RWPE2 (cell line): Measurements from ENCODE around the gene OCA2.

ENCODE experiments used
- ATAC-seq: fragments of 200-7000 bp; cut with Tn5 transposase; 3 replicates; pipeline ENCODE4 v1.9.1; 2021; ENCODE audit warnings: low read depth
- DNase-seq: peaks from one replicate; pipeline ENCODE4 v3.0.0-alpha.2; 2020; ENCODE audit warnings: low spot score
- H3K27ac ChIP-seq: fragments of 450-650 bp; 2 replicates; pipeline ENCODE4 v1.5.1; 2017; ENCODE audit warnings: mild to moderate bottlenecking; ENCODE audit not compliant: poor library complexity, severe bottlenecking
- H3K27me3 ChIP-seq: fragments of 250-450 bp; sonication (Bioruptor Pico); 2 replicates; pipeline ENCODE4 v1.5.1; 2021; ENCODE audit warnings: mild to moderate bottlenecking, moderate library complexity; ENCODE audit not compliant: insufficient read depth, poor library complexity, severe bottlenecking
- H3K36me3 ChIP-seq: fragments of 250-450 bp; sonication (Bioruptor Pico); 2 replicates; pipeline ENCODE4 v1.5.1; 2020; ENCODE audit warnings: low read depth, mild to moderate bottlenecking, moderate library complexity
- H3K4me1 ChIP-seq: fragments of 250-450 bp; sonication (Bioruptor Pico); 2 replicates; pipeline ENCODE4 v1.5.1; 2021; ENCODE audit warnings: mild to moderate bottlenecking, moderate library complexity; ENCODE audit not compliant: insufficient read depth, poor library complexity, severe bottlenecking
- H3K4me3 ChIP-seq: fragments of 250-450 bp; sonication (Bioruptor Pico); 2 replicates; pipeline ENCODE4 v1.5.1; 2021; ENCODE audit warnings: mild to moderate bottlenecking, moderate library complexity; ENCODE audit not compliant: severe bottlenecking
- H3K9me3 ChIP-seq: fragments of 250-450 bp; sonication (Bioruptor Pico); 2 replicates; pipeline ENCODE4 v1.5.1; 2021; ENCODE audit warnings: mild to moderate bottlenecking, moderate library complexity; ENCODE audit not compliant: severe bottlenecking
- TF ChIP-seq, protein P1 (sequence below): fragments of 450-650 bp; IDR thresholded peaks from one replicate; pipeline ENCODE4 v1.5.1; 2017; ENCODE audit warnings: mild to moderate bottlenecking, moderate library complexity; ENCODE audit not compliant: poor library complexity, severe bottlenecking

The OCA2 gene

GRCh38 chr15:27933562-27933961 is 165.6 kb downstream of the OCA2 start:
- TF ChIP-seq, protein P1, sequence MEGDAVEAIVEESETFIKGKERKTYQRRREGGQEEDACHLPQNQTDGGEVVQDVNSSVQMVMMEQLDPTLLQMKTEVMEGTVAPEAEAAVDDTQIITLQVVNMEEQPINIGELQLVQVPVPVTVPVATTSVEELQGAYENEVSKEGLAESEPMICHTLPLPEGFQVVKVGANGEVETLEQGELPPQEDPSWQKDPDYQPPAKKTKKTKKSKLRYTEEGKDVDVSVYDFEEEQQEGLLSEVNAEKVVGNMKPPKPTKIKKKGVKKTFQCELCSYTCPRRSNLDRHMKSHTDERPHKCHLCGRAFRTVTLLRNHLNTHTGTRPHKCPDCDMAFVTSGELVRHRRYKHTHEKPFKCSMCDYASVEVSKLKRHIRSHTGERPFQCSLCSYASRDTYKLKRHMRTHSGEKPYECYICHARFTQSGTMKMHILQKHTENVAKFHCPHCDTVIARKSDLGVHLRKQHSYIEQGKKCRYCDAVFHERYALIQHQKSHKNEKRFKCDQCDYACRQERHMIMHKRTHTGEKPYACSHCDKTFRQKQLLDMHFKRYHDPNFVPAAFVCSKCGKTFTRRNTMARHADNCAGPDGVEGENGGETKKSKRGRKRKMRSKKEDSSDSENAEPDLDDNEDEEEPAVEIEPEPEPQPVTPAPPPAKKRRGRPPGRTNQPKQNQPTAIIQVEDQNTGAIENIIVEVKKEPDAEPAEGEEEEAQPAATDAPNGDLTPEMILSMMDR, result no peak
- DNase-seq, result no peak
- Histone ChIP-seq H3K9me3 (no peaks in the 10 kb centered on the region), H3K27ac (no peak overlapping the region), H3K4me3 (no peak overlapping the region), H3K27me3 (no peaks in the 10 kb centered on the region), H3K4me1 (no peaks in the 10 kb centered on the region), H3K36me3 (no peaks in the 10 kb centered on the region)
- no peak for ATAC-seq

DNA sequence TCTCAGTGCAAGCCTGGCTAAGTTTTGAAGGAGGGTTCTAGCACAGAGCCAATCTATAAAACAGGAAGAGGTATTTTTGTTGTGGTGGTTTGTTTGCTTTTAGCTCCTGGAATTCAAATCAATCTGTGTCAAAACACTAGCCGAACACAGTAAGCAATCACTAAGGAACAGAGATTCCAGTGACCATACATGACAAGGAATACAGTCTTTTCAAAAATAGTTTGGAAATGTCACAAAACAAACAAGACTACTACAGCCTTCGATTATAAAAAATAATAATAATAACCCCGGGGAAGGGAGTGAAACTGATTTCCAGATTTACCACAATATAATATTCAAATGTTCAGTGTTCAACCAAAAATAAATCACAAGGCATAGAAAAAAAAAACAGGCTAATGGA is 166.5 kb downstream of the OCA2 start:
- Histone ChIP-seq H3K27ac (no peak overlapping the region), H3K9me3 (no peaks in the 10 kb centered on the region), H3K4me3 (no peak overlapping the region), H3K4me1 (no peaks in the 10 kb centered on the region), H3K36me3 (no peaks in the 10 kb centered on the region), H3K27me3 (no peaks in the 10 kb centered on the region)
- no peak for ATAC-seq
- DNase-seq, result no peak
- TF ChIP-seq, protein P1, result no peak

GRCh38 chr15:27928386-27928785 is 170.7 kb downstream of the OCA2 start:
- H3K9me3 ChIP-seq, result no peaks in the 10 kb centered on the region
- TF ChIP-seq, protein P1, result no peak
- H3K4me3 ChIP-seq, result no peak overlapping the region
- H3K4me1 ChIP-seq, result no peaks in the 10 kb centered on the region
- H3K36me3 ChIP-seq, result no peaks in the 10 kb centered on the region
- H3K27me3 ChIP-seq, result peaks cover 5% of the 10 kb centered on the region
- no peak for ATAC-seq
- no peak overlapping the region for H3K27ac ChIP-seq
- DNase-seq, result no peak

DNA sequence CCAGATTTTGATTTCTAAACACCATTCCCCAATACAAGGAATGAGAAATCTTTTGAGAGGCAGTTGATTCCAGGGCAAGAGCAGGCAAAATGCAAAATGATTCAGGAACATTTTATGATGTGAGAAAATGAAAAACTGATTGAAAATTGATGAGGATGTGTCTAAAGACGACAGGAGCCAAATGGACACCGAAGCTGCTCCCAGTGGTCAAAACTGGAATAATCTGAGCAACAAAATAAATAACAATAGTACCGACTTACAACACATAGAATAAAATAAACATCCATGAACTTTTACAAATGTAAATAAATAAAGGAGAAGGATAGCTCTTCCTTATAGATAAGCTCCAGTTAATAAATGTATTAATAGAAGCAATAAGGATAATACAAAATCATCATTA is 186.8 kb downstream of the OCA2 start:
- Histone ChIP-seq H3K27me3 (no peaks in the 10 kb centered on the region), H3K9me3 (peaks cover 3% of the 10 kb centered on the region), H3K27ac (no peak overlapping the region), H3K4me3 (no peak overlapping the region), H3K36me3 (no peaks in the 10 kb centered on the region), H3K4me1 (no peaks in the 10 kb centered on the region)
- ATAC-seq (no peak), DNase-seq (no peak)
- TF ChIP-seq, protein P1, result peak; percentile 6

DNA sequence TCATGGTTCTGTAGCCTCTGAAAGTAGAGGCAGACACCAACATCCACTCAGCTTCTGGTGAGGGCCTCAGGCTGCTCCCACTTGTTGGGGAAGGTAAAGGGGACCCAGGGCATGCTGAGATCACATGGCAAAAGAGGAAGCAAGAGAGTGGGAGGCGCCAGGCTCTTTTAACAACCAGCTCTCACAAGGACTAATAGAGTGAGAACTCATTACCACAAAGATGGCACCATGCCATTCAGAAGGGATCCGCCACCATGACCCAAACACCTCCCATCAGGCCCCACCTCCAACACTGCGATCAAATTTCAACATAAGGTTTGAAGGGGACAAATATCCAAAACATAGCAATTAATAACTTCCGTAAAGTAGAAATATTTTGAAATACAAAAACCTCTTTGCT is 192.3 kb downstream of the OCA2 start:
- ATAC-seq, result no peak
- no peaks in the 10 kb centered on the region for H3K9me3 ChIP-seq
- H3K4me1 ChIP-seq, result no peaks in the 10 kb centered on the region
- no peak overlapping the region for H3K27ac ChIP-seq
- H3K27me3 ChIP-seq, result no peaks in the 10 kb centered on the region
- TF ChIP-seq, protein P1, result no peak
- H3K4me3 ChIP-seq, result no peak overlapping the region
- DNase-seq, result no peak
- no peaks in the 10 kb centered on the region for H3K36me3 ChIP-seq
